ENCODE data around the gene SPECC1. TPM values are rescaled to one million over a fixed set of nuclear protein-coding genes. Genes with fewer than 3 reads are reported as not detected.

Gene SPECC1
- total and polyA plus RNA-seq, 9 of the 15 experiments (the other 6 are each of a cell fraction or from before 2014, with no cell fraction given), result 2.4 to 19.6 (median 14.7) TPM

DNA sequence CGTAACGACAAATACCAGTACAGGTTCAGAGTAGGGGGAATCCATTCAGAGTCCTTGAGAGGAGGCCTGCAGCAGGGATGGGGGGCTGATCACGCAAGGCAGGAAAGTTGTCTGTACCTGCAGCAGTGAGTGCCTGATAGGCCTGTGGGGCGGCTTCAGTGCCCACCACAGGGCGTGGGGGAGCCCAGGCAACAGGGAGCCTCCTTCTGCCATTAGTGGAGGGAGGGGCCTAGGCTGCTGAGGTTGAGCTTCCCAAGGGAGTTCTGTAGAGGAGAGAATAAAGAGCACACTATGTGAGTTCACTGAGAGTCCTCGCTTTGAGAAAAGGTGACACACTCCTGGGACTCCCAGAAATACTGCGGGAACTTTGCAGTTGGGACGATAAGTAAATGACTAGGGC is 134.6 kb downstream of the SPECC1 start (continued):
- TF ChIP-seq FIP1L1 (IDR thresholded peaks at IDR 0.05; ENCODE audit: low read depth, low read length, poor library complexity, severe bottlenecking) (no peak), ZNF143 (CRISPR knock-in tag; IDR thresholded peaks at IDR 0.05) (no peak), ATF3 (IDR thresholded peaks at IDR 0.05) (no peak), ATF3 (CRISPR knock-in tag; conservative IDR thresholded peaks at IDR 0.05) (no peak), MXI1 (IDR thresholded peaks at IDR 0.05; ENCODE audit: low read depth, low read length) (no peak), MXD1 (CRISPR knock-in tag; IDR thresholded peaks at IDR 0.05; ENCODE audit: borderline replicate concordance, poor library complexity, severe bottlenecking) (no peak), CTBP1 (IDR thresholded peaks at IDR 0.05; ENCODE audit: borderline replicate concordance) (no peak), HNRNPK (IDR thresholded peaks at IDR 0.05; ENCODE audit: low read depth, low read length, poor library complexity, severe bottlenecking) (no peak), KDM4B (IDR thresholded peaks at IDR 0.05; ENCODE audit: borderline replicate concordance in 2 of 2, low read depth in 1 of 2) (no peak), RBM25 (IDR thresholded peaks at IDR 0.05; ENCODE audit: low read depth, low read length, severe bottlenecking) (no peak), ZKSCAN1 (IDR thresholded peaks at IDR 0.05; ENCODE audit: low read depth, low read length) (no peak), CXXC5 (CRISPR knock-in tag; IDR thresholded peaks at IDR 0.05) (no peak)
